Endothelial cell of umbilical vein (primary cell): ENCODE measurements around the gene RBP5.

Source experiments
- EZH2 ChIP-seq: IDR thresholded peaks from 2 replicates; pipeline ENCODE4 v1.6.1; 2012; ENCODE audit warnings: borderline replicate concordance, low read depth, mild to moderate bottlenecking, moderate library complexity, low read length, inconsistent platforms; ENCODE audit not compliant: severe bottlenecking
- FOS ChIP-seq: IDR thresholded peaks from 2 replicates; pipeline ENCODE4 v1.6.1; 2011; ENCODE audit warnings: mild to moderate bottlenecking, low read length, moderate library complexity, borderline replicate concordance; ENCODE audit not compliant: insufficient read depth
- JUN ChIP-seq: IDR thresholded peaks from 2 replicates; pipeline ENCODE4 v1.6.1; 2011; ENCODE audit warnings: borderline replicate concordance, low read depth; ENCODE audit not compliant: insufficient read length, insufficient read depth
- POLR2A ChIP-seq: IDR thresholded peaks from 2 replicates; pipeline ENCODE4 v1.6.1; 2012; ENCODE audit warnings: low read depth, mild to moderate bottlenecking, control low read depth, low read length
- TF ChIP-seq, protein P1 (sequence below), 2 donors: IDR thresholded peaks; 1 replicate in 1 of 2; 2 replicates in 1 of 2; pipeline ENCODE4 v1.5.1; 2011; ENCODE audit warnings: low read length in 2 of 2, mild to moderate bottlenecking in 2 of 2, moderate library complexity in 2 of 2, control low read depth in 1 of 2, inconsistent platforms in 1 of 2, low read depth in 1 of 2; ENCODE audit not compliant: insufficient read depth in 1 of 2; ENCODE audit errors: extremely low read depth in 1 of 2

DNA sequence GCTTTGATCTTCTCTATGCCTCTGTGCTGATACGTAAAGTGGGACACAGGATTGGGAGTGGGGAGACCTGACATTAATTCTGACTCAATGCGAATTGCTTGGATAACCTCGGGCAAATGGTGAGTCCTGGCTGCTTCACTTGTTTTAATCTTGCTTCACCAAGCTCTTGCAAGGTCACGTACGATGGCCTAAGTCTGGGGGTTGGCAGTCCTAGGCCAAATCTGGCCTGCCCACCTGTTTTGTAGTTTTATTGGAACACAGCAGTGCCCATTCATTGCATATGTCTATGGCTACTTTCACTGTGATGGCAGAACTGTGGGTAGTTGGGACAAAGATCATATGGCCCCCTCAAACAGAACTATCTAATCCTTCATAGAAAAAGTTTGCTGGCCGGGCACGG is 14.9 kb upstream of the RBP5 start:
- TF ChIP-seq JUN: no peak
- TF ChIP-seq, protein P1, sequence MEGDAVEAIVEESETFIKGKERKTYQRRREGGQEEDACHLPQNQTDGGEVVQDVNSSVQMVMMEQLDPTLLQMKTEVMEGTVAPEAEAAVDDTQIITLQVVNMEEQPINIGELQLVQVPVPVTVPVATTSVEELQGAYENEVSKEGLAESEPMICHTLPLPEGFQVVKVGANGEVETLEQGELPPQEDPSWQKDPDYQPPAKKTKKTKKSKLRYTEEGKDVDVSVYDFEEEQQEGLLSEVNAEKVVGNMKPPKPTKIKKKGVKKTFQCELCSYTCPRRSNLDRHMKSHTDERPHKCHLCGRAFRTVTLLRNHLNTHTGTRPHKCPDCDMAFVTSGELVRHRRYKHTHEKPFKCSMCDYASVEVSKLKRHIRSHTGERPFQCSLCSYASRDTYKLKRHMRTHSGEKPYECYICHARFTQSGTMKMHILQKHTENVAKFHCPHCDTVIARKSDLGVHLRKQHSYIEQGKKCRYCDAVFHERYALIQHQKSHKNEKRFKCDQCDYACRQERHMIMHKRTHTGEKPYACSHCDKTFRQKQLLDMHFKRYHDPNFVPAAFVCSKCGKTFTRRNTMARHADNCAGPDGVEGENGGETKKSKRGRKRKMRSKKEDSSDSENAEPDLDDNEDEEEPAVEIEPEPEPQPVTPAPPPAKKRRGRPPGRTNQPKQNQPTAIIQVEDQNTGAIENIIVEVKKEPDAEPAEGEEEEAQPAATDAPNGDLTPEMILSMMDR (IDR thresholded peaks at IDR 0.05; ENCODE audit: extremely low read depth in 1 of 2, insufficient read depth in 1 of 2, low read depth in 1 of 2, low read length in 2 of 2): no peak
- TF ChIP-seq FOS: no peak
- no peak for TF ChIP-seq EZH2
- TF ChIP-seq POLR2A: no peak
